ENCODE data around the gene GDPGP1. TPM values are rescaled to one million over a fixed set of nuclear protein-coding genes. Genes with fewer than 3 reads are reported as not detected.

The GDPGP1 gene
- total and polyA plus RNA-seq, 10 of the 15 experiments (the other 5 are each of a cell fraction or from before 2014, with no cell fraction given): 0.68 to 8.9 (median 3.0) TPM

DNA sequence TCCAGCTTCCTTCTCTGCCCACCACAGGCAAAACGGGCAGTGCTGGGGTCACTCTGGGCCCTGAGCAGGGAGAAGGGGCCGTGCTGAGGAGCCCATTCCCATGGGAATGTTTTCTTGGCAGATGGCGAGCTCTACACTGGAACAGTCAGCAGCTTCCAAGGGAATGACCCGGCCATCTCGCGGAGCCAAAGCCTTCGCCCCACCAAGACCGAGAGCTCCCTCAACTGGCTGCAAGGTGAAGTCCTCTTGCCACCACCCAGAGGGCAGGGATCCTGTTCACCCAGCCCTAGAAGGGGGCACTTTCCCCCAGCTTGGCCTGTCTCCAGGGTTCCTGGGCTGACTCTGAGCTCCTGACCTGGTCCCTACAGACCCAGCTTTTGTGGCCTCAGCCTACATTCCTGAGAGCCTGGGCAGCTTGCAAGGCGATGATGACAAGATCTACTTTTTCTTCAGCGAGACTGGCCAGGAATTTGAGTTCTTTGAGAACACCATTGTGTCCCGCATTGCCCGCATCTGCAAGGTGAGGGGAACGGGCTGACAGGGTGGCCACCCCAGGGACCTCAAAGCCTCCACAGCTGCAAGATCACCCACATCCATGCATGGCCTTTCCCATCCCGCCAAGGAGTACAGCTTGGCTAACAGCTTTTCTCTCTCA, 12.6 kb upstream of the GDPGP1 start (continued):
- TF ChIP-seq ELK1 (IDR thresholded peaks at IDR 0.05; ENCODE audit: low read depth, low read length): no peak
- no peak for TF ChIP-seq NRF1 (conservative IDR thresholded peaks at IDR 0.05; ENCODE audit: low read depth, low read length)
- TF ChIP-seq RB1 (IDR thresholded peaks at IDR 0.05; ENCODE audit: borderline replicate concordance): no peak
- no peak for TF ChIP-seq BMI1 (IDR thresholded peaks at IDR 0.05; ENCODE audit: borderline replicate concordance)
- no peak for TF ChIP-seq POLR2A (IDR thresholded peaks at IDR 0.05; ENCODE audit: low read depth, low read length)
- TF ChIP-seq SIX5 (IDR thresholded peaks at IDR 0.05; ENCODE audit: low read depth, low read length, severe bottlenecking): no peak
- TF ChIP-seq ZNF207 (IDR thresholded peaks at IDR 0.05; ENCODE audit: borderline replicate concordance): no peak
- TF ChIP-seq YY1 (IDR thresholded peaks at IDR 0.05; ENCODE audit: low read depth, low read length): 0 out of 2 replicates have a peak, but pooled peaks have one; percentile 19
- TF ChIP-seq CHD4 (IDR thresholded peaks at IDR 0.05): no peak
- no peak for TF ChIP-seq CHD2 (IDR thresholded peaks at IDR 0.05; ENCODE audit: borderline replicate concordance, low read depth, low read length)
- TF ChIP-seq ZNF274 (IDR thresholded peaks at IDR 0.05; ENCODE audit: insufficient read depth, insufficient read length): no peak

DNA sequence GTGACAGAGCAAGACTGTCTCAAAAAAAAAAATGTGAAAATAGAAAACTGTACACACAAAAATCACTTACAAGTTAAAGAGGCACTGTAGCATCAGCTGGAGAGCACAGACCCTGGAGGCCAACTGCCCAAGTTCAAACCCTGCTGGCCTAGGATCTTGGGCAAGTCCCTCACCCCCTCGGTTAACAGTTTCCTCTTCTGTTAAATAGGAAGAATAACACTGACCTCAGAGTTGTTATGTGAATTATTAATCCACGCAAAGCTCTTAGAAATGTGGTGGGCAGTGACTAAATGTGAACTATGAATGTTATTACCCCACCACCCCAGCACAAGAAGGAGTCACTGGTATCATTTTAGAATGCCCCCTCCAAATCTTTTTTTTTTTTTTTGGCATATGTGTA, 11.5 kb upstream of the GDPGP1 start:
- intact Hi-C loops (cut with micrococcal nuclease; ENCODE audit: unreplicated experiment) (no loop called here), in situ Hi-C loops (cut with MboI) (no loop called here)
- FAIRE-seq (no peak), DNase-seq (ENCODE audit: low read depth, low spot score) (no peak), ATAC-seq (no peak)
- no peak overlapping the region for H3K4me2 ChIP-seq (ENCODE audit: control insufficient read depth, insufficient read depth)
- no peaks in the 10 kb centered on the region for H3K27me3 ChIP-seq (replicated peaks in 1 of 2; ENCODE audit: control insufficient read depth in 2 of 2, insufficient read depth in 2 of 2, low read length in 1 of 2)
- H3K4me3 ChIP-seq: no peak overlapping the region
- H3K79me2 ChIP-seq (ENCODE audit: control insufficient read depth, insufficient read depth, low read length): no peaks in the 10 kb centered on the region
- no peaks in the 10 kb centered on the region for H3K9me3 ChIP-seq (replicated peaks; ENCODE audit: control insufficient read depth, insufficient read depth, low read length)
- no peaks in the 10 kb centered on the region; the same call in 1 of the 2 replicates for H4K20me1 ChIP-seq (ENCODE audit: control insufficient read depth, insufficient read depth)
- 50% methylated on average over 2 of the region's 2 CpGs for WGBS (ENCODE audit: insufficient coverage, insufficient replicate concordance, low lambda C conversion rate, missing lambda C conversion rate)
- no TSS peak for BruUV-seq (replicated peaks)
- ChIA-PET CTCF (interaction anchor here (0.6 to 4.2 kb wide), 12 partner anchors 9 to 179 kb away, joined by 3 to 40 read pairs (median 5); partner anchors contain the start of genes CIB1 and GDPGP1), SMC1A (ENCODE audit: uncharacterized antibody, unreplicated experiment) (interaction anchor here (0.7 to 3.0 kb wide), 10 partner anchors 9 to 324 kb away, joined by 3 to 24 read pairs (median 4); partner anchors contain the start of genes CIB1 and GDPGP1), POLR2A (interaction anchor here (0.5 to 2.4 kb wide), 3 partner anchors 11 to 61 kb away, joined by 4 to 15 read pairs (median 8); partner anchors contain the start of genes CIB1 and GDPGP1), RAD21 (ENCODE audit: unreplicated experiment) (interaction anchor here (0.7 to 3.6 kb wide), 6 partner anchors 9 to 72 kb away, joined by 3 to 25 read pairs (median 8); partner anchors contain the start of gene SEMA4B)
- peaks cover 2% of the 10 kb centered on the region; the same call in 1 of the 2 replicates for H3K4me1 ChIP-seq (ENCODE audit: control insufficient read depth, insufficient read depth, low read length)
- H3K36me3 ChIP-seq (ENCODE audit: control insufficient read depth in 2 of 2, insufficient read depth in 2 of 2, low read length in 1 of 2): peaks cover 5 to 13% of the 10 kb centered on the region in 2 experiments; a peak in 3 of 4 replicates
- H2AFZ ChIP-seq (ENCODE audit: control insufficient read depth, low read depth, low read length): no peak overlapping the region
- H3K27ac ChIP-seq (ENCODE audit: control insufficient read depth, insufficient read depth): no peak overlapping the region
- no peak overlapping the region for H3K9ac ChIP-seq (ENCODE audit: control insufficient read depth, insufficient read depth, low read length)
- TF ChIP-seq EZH2 (IDR thresholded peaks at IDR 0.05; ENCODE audit: borderline replicate concordance, control insufficient read depth, low read depth, low read length) (no peak), TCF3 (IDR thresholded peaks at IDR 0.05; ENCODE audit: borderline replicate concordance, insufficient read depth, low read depth, low read length) (no peak), KDM1A (IDR thresholded peaks at IDR 0.05; ENCODE audit: borderline replicate concordance) (no peak), RUNX3 (IDR thresholded peaks at IDR 0.05; ENCODE audit: low read length) (no peak), POLR2AphosphoS2 (IDR thresholded peaks at IDR 0.05; ENCODE audit: low read depth, low read length) (no peak), RELA (IDR thresholded peaks at IDR 0.05; ENCODE audit: borderline replicate concordance, partially characterized antibody) (no peak), SMC3 (IDR thresholded peaks at IDR 0.05; ENCODE audit: borderline replicate concordance, low read length) (no peak), YY1 (IDR thresholded peaks at IDR 0.05; ENCODE audit: low read depth, low read length) (no peak), HDAC2 (IDR thresholded peaks at IDR 0.05) (no peak), RCOR1 (conservative IDR thresholded peaks at IDR 0.05; ENCODE audit: low read depth, low read length) (no peak)
